Body of pancreas (tissue), 4 donors: ENCODE results near the gene LYL1. TPM values are rescaled to one million over a fixed set of nuclear protein-coding genes. Genes with fewer than 3 reads are reported as not detected.

ENCODE experiments used
- ATAC-seq: fragments of 150-250 bp; one replicate; pipeline ENCODE4 v1.9.1; 2016
- DNase-seq, 4 donors: peaks; one replicate each; pipeline ENCODE4 v3.0.0-alpha.2; 2019
- H3K27ac ChIP-seq, 4 donors: fragments of 200-600 bp; sonication (generic); 1 replicate in 3 of 4; 2 replicates in 1 of 4; pipeline versions ENCODE4 v1.5.1 to v1.6.1; 2016 to 2019; ENCODE audit warnings: mild to moderate bottlenecking in 1 of 4, mixed read lengths in 1 of 4, moderate library complexity in 1 of 4
- H3K27me3 ChIP-seq, 2 donors: fragments of 200-600 bp; sonication (generic); one replicate each; pipeline ENCODE4 v1.6.0; 2016; ENCODE audit warnings: mild to moderate bottlenecking in 1 of 2
- H3K36me3 ChIP-seq, 2 donors: fragments of 200-600 bp; sonication (generic); replicated peaks in 1 of 2; 2 replicates each; pipeline ENCODE4 v1.5.1; 2016; ENCODE audit warnings: low read depth in 2 of 2; ENCODE audit not compliant: insufficient read depth in 1 of 2
- H3K4me1 ChIP-seq: fragments of 200-600 bp; sonication (generic); one replicate; pipeline ENCODE4 v1.6.0; 2016
- H3K4me3 ChIP-seq, 2 donors: fragments of 200-600 bp; sonication (generic); 1 replicate in 1 of 2; 2 replicates in 1 of 2; pipeline ENCODE4 v1.5.1; 2016 to 2019
- H3K9me3 ChIP-seq, 3 donors: fragments of 200-600 bp; sonication (generic); 1 replicate in 2 of 3; 2 replicates in 1 of 3; pipeline ENCODE4 v1.5.1; 2016
- POLR2A ChIP-seq, 3 donors: fragments of 450-650 bp; IDR thresholded peaks; one replicate each; pipeline ENCODE4 v1.6.1; 2016; ENCODE audit warnings: antibody characterized with exemption in 3 of 3, mild to moderate bottlenecking in 2 of 3
- WGBS, 2 donors: methylation state at CpG; one replicate each; pipeline ENCODE4 v1.1.5; 2017; 5-methylcytosine and 5-hydroxymethylcytosine counted together
- intact Hi-C: fragments of 100-400 bp; cut with DNase I; formaldehyde crosslinking; loops from one replicate; pipeline ENCODE4 v1.15.1; 2023
- total RNA-seq, 2 donors: library from RNA; depleted of rRNA; stranded (reverse); fragments of >200 nt; gene quantifications; one replicate each; pipeline ENCODE4 v1.1.0, GENCODE V29; 2016
- TF ChIP-seq, protein P1 (sequence below), 7 experiments: fragments of 450-650 bp in 4 of 7; fragments of 200-600 bp in 3 of 7; sonication (generic) in 3 of 7; IDR thresholded peaks; one replicate each; pipeline ENCODE4 v1.5.1; 2016 to 2019; ENCODE audit warnings: antibody characterized with exemption in 7 of 7

The LYL1 gene
- total RNA-seq, 2 donors from 2014 or later: 3.4 to 6.9 TPM

- peak; percentile 33 for ATAC-seq
- DNase-seq: peak; percentile 62 to 84 (median 73)
- H3K27me3 ChIP-seq: no peaks in the 10 kb centered on the region
- peak overlapping the region; percentile 12 to 96 (median 91) for H3K27ac ChIP-seq
- no peaks in the 10 kb centered on the region for H3K36me3 ChIP-seq
- H3K4me3 ChIP-seq: no peak overlapping the region
- no peak for TF ChIP-seq POLR2A (IDR thresholded peaks at IDR 0.05)
- TF ChIP-seq, protein P1, sequence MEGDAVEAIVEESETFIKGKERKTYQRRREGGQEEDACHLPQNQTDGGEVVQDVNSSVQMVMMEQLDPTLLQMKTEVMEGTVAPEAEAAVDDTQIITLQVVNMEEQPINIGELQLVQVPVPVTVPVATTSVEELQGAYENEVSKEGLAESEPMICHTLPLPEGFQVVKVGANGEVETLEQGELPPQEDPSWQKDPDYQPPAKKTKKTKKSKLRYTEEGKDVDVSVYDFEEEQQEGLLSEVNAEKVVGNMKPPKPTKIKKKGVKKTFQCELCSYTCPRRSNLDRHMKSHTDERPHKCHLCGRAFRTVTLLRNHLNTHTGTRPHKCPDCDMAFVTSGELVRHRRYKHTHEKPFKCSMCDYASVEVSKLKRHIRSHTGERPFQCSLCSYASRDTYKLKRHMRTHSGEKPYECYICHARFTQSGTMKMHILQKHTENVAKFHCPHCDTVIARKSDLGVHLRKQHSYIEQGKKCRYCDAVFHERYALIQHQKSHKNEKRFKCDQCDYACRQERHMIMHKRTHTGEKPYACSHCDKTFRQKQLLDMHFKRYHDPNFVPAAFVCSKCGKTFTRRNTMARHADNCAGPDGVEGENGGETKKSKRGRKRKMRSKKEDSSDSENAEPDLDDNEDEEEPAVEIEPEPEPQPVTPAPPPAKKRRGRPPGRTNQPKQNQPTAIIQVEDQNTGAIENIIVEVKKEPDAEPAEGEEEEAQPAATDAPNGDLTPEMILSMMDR (IDR thresholded peaks at IDR 0.05): peak in 1 of 7 experiments; percentile 16
- no peaks in the 10 kb centered on the region for H3K9me3 ChIP-seq
- H3K4me1 ChIP-seq: peaks cover 72% of the 10 kb centered on the region
- 1% methylated on average over 23 of the region's 23 CpGs for WGBS, 2 donors
- intact Hi-C loops: no loop called here
Measured at GRCh38 chr19:13051557-13052165, 51.0 kb downstream of the LYL1 start.

GRCh38 chr19:13050274-13050673 is 52.4 kb downstream of the LYL1 start:
- no peaks in the 10 kb centered on the region for H3K36me3 ChIP-seq
- WGBS, 2 donors: 65% methylated on average over 4 of the region's 4 CpGs
- TF ChIP-seq, protein P1 (IDR thresholded peaks at IDR 0.05): no peak
- no peak for TF ChIP-seq POLR2A (IDR thresholded peaks at IDR 0.05)
- H3K27me3 ChIP-seq: no peaks in the 10 kb centered on the region
- intact Hi-C loops: no loop called here
- DNase-seq (no peak), ATAC-seq (no peak)
- H3K4me1 ChIP-seq: peaks cover 59% of the 10 kb centered on the region
- no peaks in the 10 kb centered on the region for H3K9me3 ChIP-seq
- H3K4me3 ChIP-seq: no peak overlapping the region
- peak overlapping the region in 1 of 4 donors; percentile 89 for H3K27ac ChIP-seq

Other genes with a start within 250 kb of the LYL1 start
- 10 to 100 TPM in 1 of 2 donors, 1 to 10 TPM in 1; 6.9 to 28.3 TPM for gene DNASE2, start 221.4 kb downstream of the LYL1 start, total RNA-seq
- not detected for gene KLF1, start 215.7 kb downstream of the LYL1 start, total RNA-seq
- 10 to 100 TPM; 17.4 to 57.7 TPM for gene GCDH, start 211.7 kb downstream of the LYL1 start, total RNA-seq
- not detected for gene SYCE2, start 183.6 kb downstream of the LYL1 start, total RNA-seq
- gene FARSA, start 169.1 kb downstream of the LYL1 start, total RNA-seq: 10 to 100 TPM; 25.9 to 35.6 TPM
- gene CALR, start 164.2 kb downstream of the LYL1 start, total RNA-seq: 100 to 1,000 TPM; 298 to 388 TPM
- gene RAD23A, start 157.0 kb downstream of the LYL1 start, total RNA-seq: 10 to 100 TPM; 53.7 to 94.6 TPM
- 10 to 100 TPM; 31.3 to 42.0 TPM for gene GADD45GIP1, start 145.6 kb downstream of the LYL1 start, total RNA-seq
- gene DAND5, start 133.3 kb downstream of the LYL1 start, total RNA-seq: not detected
- gene NFIX, start 107.4 kb downstream of the LYL1 start, total RNA-seq: 10 to 100 TPM; 16.9 to 26.7 TPM
- gene TRMT1, start 13.9 kb upstream of the LYL1 start, total RNA-seq: 10 to 100 TPM; 21.5 to 36.3 TPM
- gene NACC1, start 15.4 kb upstream of the LYL1 start, total RNA-seq: 10 to 100 TPM in 1 of 2 donors, 1 to 10 TPM in 1; 6.0 to 15.5 TPM
- gene STX10, start 47.5 kb upstream of the LYL1 start, total RNA-seq: 10 to 100 TPM; 54.2 to 65.3 TPM
- gene IER2, start 47.6 kb upstream of the LYL1 start, total RNA-seq: 100 to 1,000 TPM; 162 to 857 TPM